HFFc6 (cell line): ENCODE data around the gene ZNF275. TPM values are rescaled to one million over a fixed set of nuclear protein-coding genes. Genes with fewer than 3 reads are reported as not detected.

ENCODE experiments used
- DNase-seq: peaks from one replicate; pipeline ENCODE4 v3.0.0-alpha.2; 2018
- H3K27ac Mint-ChIP-seq: 2 replicates; pipeline ENCODE4 v1.8.0; 2020; ENCODE audit warnings: mild to moderate bottlenecking, mixed read lengths
- H3K27me3 Mint-ChIP-seq: 2 replicates; pipeline ENCODE4 v1.8.0; 2021; ENCODE audit warnings: mild to moderate bottlenecking, moderate library complexity, mixed read lengths; ENCODE audit not compliant: insufficient read depth
- H3K36me3 Mint-ChIP-seq: 2 replicates; pipeline ENCODE4 v1.8.0; 2021; ENCODE audit warnings: low read depth, mixed read lengths
- H3K4me1 Mint-ChIP-seq: 2 replicates; pipeline ENCODE4 v1.8.0; 2020; ENCODE audit warnings: low read depth, mixed read lengths
- H3K4me3 Mint-ChIP-seq: 2 replicates; pipeline ENCODE4 v1.8.0; 2020; ENCODE audit warnings: mild to moderate bottlenecking, moderate library complexity, mixed read lengths
- H3K9me3 Mint-ChIP-seq: 2 replicates; pipeline ENCODE4 v1.8.0; 2020; ENCODE audit warnings: mild to moderate bottlenecking, mixed read lengths
- CTCF ChIP-seq: fragments of 200-600 bp; sonication (generic); IDR thresholded peaks from 2 replicates; pipeline ENCODE4 v1.5.0; 2021; ENCODE audit warnings: antibody characterized with exemption, mild to moderate bottlenecking
- total RNA-seq, 6 experiments: library from RNA; stranded (reverse); fragmentation: NEBNext Ultra II Directional; extraction: Animal tissue kit (Norgen Biotek cat#: 25700); gene quantifications; 2 replicates in 1 of 6; 3 replicates in 5 of 6; pipeline ENCODE4 v1.2.3, GENCODE V29; 2021

ZNF275 gene
- total RNA-seq, 6 experiments from 2014 or later: 10.5 to 14.2 (median 12.5) TPM

- H3K27me3 Mint-ChIP-seq: peaks cover 5% of the 10 kb centered on the region
- H3K4me1 Mint-ChIP-seq: no peaks in the 10 kb centered on the region
- TF ChIP-seq CTCF: no peak
- H3K9me3 Mint-ChIP-seq: no peaks in the 10 kb centered on the region
- no peak overlapping the region for H3K27ac Mint-ChIP-seq
- H3K4me3 Mint-ChIP-seq: no peak overlapping the region
- no peaks in the 10 kb centered on the region for H3K36me3 Mint-ChIP-seq
- no peak for DNase-seq
Observed at GRCh38 chrX:153394612-153395011, 60.7 kb downstream of the ZNF275 start.

- H3K27ac Mint-ChIP-seq: no peak overlapping the region
- no peaks in the 10 kb centered on the region for H3K4me1 Mint-ChIP-seq
- H3K4me3 Mint-ChIP-seq: no peak overlapping the region
Observed at GRCh38 chrX:153395613-153396319, 61.8 kb downstream of the ZNF275 start.

GRCh38 chrX:153396320-153397195, 62.6 kb downstream of the ZNF275 start:
- Mint-ChIP-seq H3K9me3 (no peaks in the 10 kb centered on the region), H3K4me3 (no peak overlapping the region), H3K4me1 (no peaks in the 10 kb centered on the region), H3K27ac (no peak overlapping the region), H3K36me3 (no peaks in the 10 kb centered on the region), H3K27me3 (peaks cover 5% of the 10 kb centered on the region)
- no peak for DNase-seq
- no peak for TF ChIP-seq CTCF

More at GRCh38 chrX:153395613-153396319, 61.8 kb downstream of the ZNF275 start:
- Mint-ChIP-seq H3K36me3 (no peaks in the 10 kb centered on the region), H3K27me3 (peaks cover 5% of the 10 kb centered on the region), H3K9me3 (no peaks in the 10 kb centered on the region)
- no peak for DNase-seq
- TF ChIP-seq CTCF: no peak

- no peak overlapping the region for H3K4me3 Mint-ChIP-seq
- no peak for TF ChIP-seq CTCF
- H3K4me1 Mint-ChIP-seq: no peaks in the 10 kb centered on the region
- no peak for DNase-seq
- no peaks in the 10 kb centered on the region for H3K36me3 Mint-ChIP-seq
- no peaks in the 10 kb centered on the region for H3K9me3 Mint-ChIP-seq
- peaks cover 6% of the 10 kb centered on the region for H3K27me3 Mint-ChIP-seq
- no peak overlapping the region for H3K27ac Mint-ChIP-seq
Observed at GRCh38 chrX:153397256-153397960, 63.5 kb downstream of the ZNF275 start.

- Mint-ChIP-seq H3K27me3 (peaks cover 11% of the 10 kb centered on the region), H3K4me1 (no peaks in the 10 kb centered on the region), H3K4me3 (no peak overlapping the region), H3K9me3 (no peaks in the 10 kb centered on the region), H3K36me3 (no peaks in the 10 kb centered on the region), H3K27ac (no peak overlapping the region)
- no peak for TF ChIP-seq CTCF
- no peak for DNase-seq
Observed at GRCh38 chrX:153398275-153398960, 64.5 kb downstream of the ZNF275 start.
